H9 (cell line): ENCODE results near the gene TAF8. TPM values are rescaled to one million over a fixed set of nuclear protein-coding genes. Genes with fewer than 3 reads are reported as not detected.

Source experiments
- DNase-seq: peaks from one replicate; pipeline ENCODE4 v3.0.0-alpha.2; 2017
- H2AFZ ChIP-seq: one replicate; pipeline ENCODE4 v1.6.1; 2013; ENCODE audit warnings: mild to moderate bottlenecking, low read length, control low read depth, moderate library complexity
- H2AK5ac ChIP-seq: 2 replicates; pipeline ENCODE4 v1.6.1; 2013; ENCODE audit warnings: low read length, control low read depth, mixed read lengths; ENCODE audit not compliant: insufficient read length
- H2BK120ac ChIP-seq: one replicate; pipeline ENCODE4 v1.6.1; 2013; ENCODE audit warnings: low read depth, mild to moderate bottlenecking, low read length, control low read depth, inconsistent platforms; ENCODE audit not compliant: poor library complexity, severe bottlenecking
- H2BK12ac ChIP-seq: 2 replicates; pipeline ENCODE4 v1.6.1; 2013; ENCODE audit warnings: low read length, control low read depth, mixed read lengths, low read depth; ENCODE audit not compliant: insufficient read length
- H2BK15ac ChIP-seq: 2 replicates; pipeline ENCODE4 v1.6.1; 2013; ENCODE audit warnings: low read depth, low read length, control low read depth
- H2BK20ac ChIP-seq: one replicate; pipeline ENCODE4 v1.6.1; 2013; ENCODE audit warnings: low read depth, mild to moderate bottlenecking, low read length, control low read depth, inconsistent platforms; ENCODE audit not compliant: poor library complexity, severe bottlenecking
- H2BK5ac ChIP-seq: 2 replicates; pipeline ENCODE4 v1.6.1; 2013; ENCODE audit warnings: low read length, control low read depth, mixed read lengths; ENCODE audit not compliant: insufficient read length
- H3K14ac ChIP-seq: 2 replicates; pipeline ENCODE4 v1.6.1; 2013; ENCODE audit warnings: low read length, control low read depth; ENCODE audit not compliant: insufficient read depth
- H3K18ac ChIP-seq: 2 replicates; pipeline ENCODE4 v1.6.1; 2013; ENCODE audit warnings: low read depth, mild to moderate bottlenecking, mixed read lengths, low read length, control low read depth; ENCODE audit not compliant: insufficient read length
- H3K23ac ChIP-seq: 2 replicates; pipeline ENCODE4 v1.6.1; 2013; ENCODE audit warnings: low read length, control low read depth, mixed read lengths, low read depth; ENCODE audit not compliant: insufficient read length
- H3K23me2 ChIP-seq: 2 replicates; pipeline ENCODE4 v1.6.1; 2013; ENCODE audit warnings: low read depth, mild to moderate bottlenecking, mixed read lengths, low read length, control low read depth; ENCODE audit not compliant: insufficient read length, poor library complexity, severe bottlenecking
- H3K27ac ChIP-seq: 2 replicates; pipeline ENCODE4 v1.5.1; 2013; ENCODE audit warnings: low read length, control low read depth, mixed read lengths, low read depth; ENCODE audit not compliant: insufficient read length
- H3K27me3 ChIP-seq: 2 replicates; pipeline ENCODE4 v1.6.1; 2013; ENCODE audit warnings: low read length, control low read depth, inconsistent platforms; ENCODE audit not compliant: insufficient read depth
- H3K4ac ChIP-seq: 2 replicates; pipeline ENCODE4 v1.6.1; 2013; ENCODE audit warnings: low read depth, mild to moderate bottlenecking, control low read depth, inconsistent platforms, low read length, moderate library complexity
- H3K4me1 ChIP-seq: 2 replicates; pipeline ENCODE4 v1.6.1; 2013; ENCODE audit warnings: low read length, control low read depth, inconsistent platforms; ENCODE audit not compliant: insufficient read depth
- H3K4me2 ChIP-seq: 2 replicates; pipeline ENCODE4 v1.6.1; 2013; ENCODE audit warnings: low read length, control low read depth, mixed read lengths; ENCODE audit not compliant: insufficient read length, insufficient read depth
- H3K56ac ChIP-seq: 2 replicates; pipeline ENCODE4 v1.6.1; 2013; ENCODE audit warnings: low read depth, mild to moderate bottlenecking, mixed read lengths, low read length, control low read depth; ENCODE audit not compliant: insufficient read length
- H3K79me1 ChIP-seq: 2 replicates; pipeline ENCODE4 v1.6.1; 2013; ENCODE audit warnings: low read depth, mild to moderate bottlenecking, moderate library complexity, low read length, control low read depth, inconsistent platforms; ENCODE audit not compliant: insufficient read depth, poor library complexity, severe bottlenecking
- H3K79me2 ChIP-seq: 2 replicates; pipeline ENCODE4 v1.6.1; 2013; ENCODE audit warnings: low read length, control low read depth, inconsistent platforms; ENCODE audit not compliant: insufficient read depth
- H3K9ac ChIP-seq: 2 replicates; pipeline ENCODE4 v1.6.1; 2013; ENCODE audit warnings: low read length, control low read depth, mixed read lengths; ENCODE audit not compliant: insufficient read length; ENCODE audit errors: extremely low read depth
- H3K9me3 ChIP-seq: one replicate; pipeline ENCODE4 v1.6.1; 2013; ENCODE audit warnings: low read depth, low read length, inconsistent platforms; ENCODE audit not compliant: control insufficient read depth
- H3T11ph ChIP-seq: one replicate; pipeline ENCODE4 v1.6.1; 2013; ENCODE audit warnings: mild to moderate bottlenecking, low read length, control low read depth, inconsistent platforms
- H4K20me1 ChIP-seq: one replicate; pipeline ENCODE4 v1.6.1; 2013; ENCODE audit not compliant: control insufficient read depth, insufficient read length, insufficient read depth
- H4K5ac ChIP-seq: 2 replicates; pipeline ENCODE4 v1.6.1; 2013; ENCODE audit warnings: low read depth, mild to moderate bottlenecking, mixed read lengths, low read length, control low read depth; ENCODE audit not compliant: insufficient read length
- H4K8ac ChIP-seq: replicated peaks from 2 replicates; pipeline ENCODE4 v1.6.1; 2013; ENCODE audit warnings: low read length, control low read depth, mixed read lengths, low read depth; ENCODE audit not compliant: insufficient read length
- H4K91ac ChIP-seq: 2 replicates; pipeline ENCODE4 v1.6.1; 2013; ENCODE audit warnings: low read depth, mild to moderate bottlenecking, moderate library complexity, mixed read lengths, low read length, control low read depth; ENCODE audit not compliant: insufficient read length
- H3K27ac Mint-ChIP-seq, 3 experiments: 2 replicates in 2 of 3; 3 replicates in 1 of 3; pipeline ENCODE4 v1.8.0; 2020 to 2021; ENCODE audit warnings: mixed read lengths in 3 of 3, mild to moderate bottlenecking in 1 of 3, moderate library complexity in 1 of 3
- H3K27me3 Mint-ChIP-seq: 2 replicates; pipeline ENCODE4 v1.8.0; 2021; ENCODE audit warnings: low read depth, mild to moderate bottlenecking, moderate library complexity, mixed read lengths
- H3K36me3 Mint-ChIP-seq, 3 experiments: 2 replicates in 2 of 3; 3 replicates in 1 of 3; pipeline ENCODE4 v1.8.0; 2020 to 2021; ENCODE audit warnings: low read depth in 3 of 3, mixed read lengths in 3 of 3; ENCODE audit not compliant: insufficient read depth in 1 of 3
- H3K4me1 Mint-ChIP-seq, 2 experiments: 2 replicates each; pipeline ENCODE4 v1.8.0; 2020; ENCODE audit warnings: mixed read lengths in 2 of 2
- H3K4me3 Mint-ChIP-seq, 2 experiments: 2 replicates in 1 of 2; 3 replicates in 1 of 2; pipeline ENCODE4 v1.8.0; 2020 to 2021; ENCODE audit warnings: mild to moderate bottlenecking in 2 of 2, mixed read lengths in 2 of 2, moderate library complexity in 1 of 2
- H3K9me3 Mint-ChIP-seq, 2 experiments: 2 replicates in 1 of 2; 3 replicates in 1 of 2; pipeline ENCODE4 v1.8.0; 2020; ENCODE audit warnings: mild to moderate bottlenecking in 2 of 2, mixed read lengths in 2 of 2, moderate library complexity in 1 of 2
- CTCF ChIP-seq: fragments of 200-600 bp; sonication (generic); conservative IDR thresholded peaks from 3 replicates; pipeline ENCODE4 v1.8.0; 2021; ENCODE audit warnings: antibody characterized with exemption, mild to moderate bottlenecking
- WGBS: extraction: QIAGEN DNeasy Blood & Tissue Kit; methylation state at CpG from one replicate; pipeline ENCODE4 v1.1.7; 2013; ENCODE audit warnings: missing lambda C conversion rate, low lambda C conversion rate, mixed read lengths; ENCODE audit not compliant: insufficient read length; ENCODE audit errors: extremely low coverage; 5-methylcytosine and 5-hydroxymethylcytosine counted together
- total RNA-seq: library from RNA; stranded (reverse); gene quantifications from 2 replicates; pipeline ENCODE4 v1.2.1, GENCODE V29; 2021

TAF8 gene
- total RNA-seq, 1 experiment from 2014 or later: 30.4 TPM

GRCh38 chr6:42125663-42126062, 75.3 kb downstream of the TAF8 start:
- H3K36me3 Mint-ChIP-seq: peaks cover 40 to 77% (median 68%) of the 10 kb centered on the region in 3 experiments
- Histone ChIP-seq H3K4ac (no peak overlapping the region), H2BK5ac (no peak overlapping the region), H3K14ac (no peak overlapping the region), H3K79me1 (no peaks in the 10 kb centered on the region), H3K18ac (no peak overlapping the region), H3T11ph (no peak overlapping the region), H4K20me1 (no peaks in the 10 kb centered on the region), H3K23ac (no peak overlapping the region), H2AFZ (no peak overlapping the region), H2BK15ac (no peak overlapping the region), H3K4me2 (no peak overlapping the region), H3K9me3 (no peaks in the 10 kb centered on the region), H3K9ac (no peak overlapping the region), H3K56ac (no peak overlapping the region), H4K91ac (no peak overlapping the region), H3K23me2 (no peaks in the 10 kb centered on the region), H3K27ac (no peak overlapping the region), H2BK120ac (no peak overlapping the region), H3K4me1 (no peaks in the 10 kb centered on the region), H3K79me2 (0 out of 2 replicates have a peak, but pooled peaks cover 3% of the 10 kb centered on the region), H4K8ac (no peak overlapping the region), H2BK12ac (no peak overlapping the region), H2AK5ac (no peak overlapping the region), H2BK20ac (no peak overlapping the region), H4K5ac (no peak overlapping the region), H3K27me3 (no peaks in the 10 kb centered on the region)
- no peak for DNase-seq
- H3K4me3 Mint-ChIP-seq: no peak overlapping the region
- no peaks in the 10 kb centered on the region for H3K27me3 Mint-ChIP-seq
- peak overlapping the region in 1 of 3 experiments; percentile 44; a peak in 1 of 7 replicates for H3K27ac Mint-ChIP-seq
- H3K9me3 Mint-ChIP-seq: no peaks in the 10 kb centered on the region
- no peak for TF ChIP-seq CTCF
- WGBS: no CpG with 5 or more reads among the region's 3 CpGs
- H3K4me1 Mint-ChIP-seq: 0 out of 4 replicates have a peak, but pooled peaks cover 0 to 3% of the 10 kb centered on the region in 2 experiments
